Nucleus accumbens (tissue), 56 donors: ENCODE measurements around the gene KCNJ12.

Experiments
- DNase-seq, 56 donors: peaks; one replicate each; lab custom pipeline; 2025; lab: John Stamatoyannopoulos, UW

Gene KCNJ12

DNA sequence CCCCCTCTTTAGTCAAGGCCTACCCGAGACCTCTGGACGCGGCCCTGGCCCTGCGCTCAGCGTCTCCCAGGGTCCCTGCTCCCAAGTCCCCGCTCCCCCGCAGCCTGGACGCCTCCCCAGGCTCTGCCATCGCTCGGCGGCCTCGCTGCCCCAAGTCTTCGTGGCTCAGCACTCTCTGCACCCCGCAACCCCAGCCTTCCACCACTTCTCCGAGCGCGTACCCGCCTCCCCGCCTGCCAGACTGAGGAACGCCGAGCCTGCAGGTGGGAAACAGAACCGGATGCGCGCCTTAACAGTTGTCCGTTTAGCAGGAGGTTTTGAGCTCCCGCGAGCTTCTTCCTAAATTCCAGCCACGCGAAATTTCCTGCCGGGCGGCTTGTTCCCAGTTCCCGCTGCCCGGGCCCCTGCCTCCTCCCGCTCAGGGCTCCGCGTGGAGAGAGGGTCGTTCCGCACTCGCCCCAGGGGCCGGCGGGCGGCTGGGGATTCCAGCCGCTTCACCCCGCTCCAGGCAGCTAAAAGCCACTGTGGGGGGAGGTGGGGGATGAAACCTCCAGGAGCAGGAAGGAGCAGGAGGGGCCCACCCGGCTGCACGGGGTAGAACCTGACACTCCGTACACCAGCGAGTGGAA, 87.7 kb downstream of the KCNJ12 start:
- DNase-seq: no peak

- DNase-seq: no peak
Observed at GRCh38 chr17:21464611-21465021, 88.5 kb downstream of the KCNJ12 start.

GRCh38 chr17:21466550-21466949, 90.4 kb downstream of the KCNJ12 start:
- no peak for DNase-seq

GRCh38 chr17:21467196-21467595, 91.0 kb downstream of the KCNJ12 start:
- no peak for DNase-seq

DNA sequence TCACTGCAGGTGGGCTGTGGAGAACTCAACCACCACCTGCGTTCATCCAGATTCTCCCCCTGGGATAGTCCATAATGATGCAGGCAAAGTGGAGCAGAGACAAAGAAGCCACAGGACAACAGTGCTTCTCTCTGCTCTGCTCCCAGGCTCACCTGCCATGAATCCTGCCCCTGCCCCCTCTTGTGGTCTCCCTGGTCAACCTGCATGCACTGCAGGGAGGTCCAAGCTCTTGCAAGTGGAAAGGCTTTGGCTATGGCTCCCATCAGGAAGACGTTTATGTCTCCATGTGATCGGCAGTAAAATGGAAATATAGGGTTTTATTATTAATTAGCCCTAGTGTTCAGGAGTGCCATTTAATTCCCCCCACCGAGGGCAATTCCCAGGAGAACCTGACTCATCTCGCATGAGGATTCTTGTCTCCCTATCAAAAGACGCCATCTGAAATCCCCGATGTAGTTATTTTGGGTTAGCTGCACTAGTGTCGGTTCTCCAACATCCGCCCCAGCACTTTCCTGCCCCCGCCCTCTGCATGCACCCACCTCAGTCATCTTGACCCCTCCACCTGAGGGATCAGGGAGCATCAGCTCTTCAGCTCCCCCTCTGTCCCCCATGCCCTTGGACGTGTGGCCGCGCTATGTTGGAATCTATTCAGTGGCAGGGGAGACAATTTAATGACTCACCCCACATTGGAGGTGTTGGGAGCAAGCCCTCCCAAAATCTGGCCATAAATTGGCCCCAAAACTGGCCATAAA, 91.8 kb downstream of the KCNJ12 start:
- no peak for DNase-seq
